H1 (cell line): ENCODE results near the gene CARD16. TPM values are rescaled to one million over a fixed set of nuclear protein-coding genes. Genes with fewer than 3 reads are reported as not detected.

Source experiments
- CTCF ChIA-PET: fragments of 300-600 bp; sonication (Branson Sonifier 250); formaldehyde crosslinking; loops from one replicate; lab custom pipeline; 2021; ENCODE audit not compliant: partially characterized antibody; lab: Charles Lee
- POLR2A ChIA-PET: fragments of 300-600 bp; sonication (Branson Sonifier 250); formaldehyde crosslinking; loops from one replicate; lab custom pipeline; 2021; ENCODE audit warnings: inconsistent platforms; ENCODE audit not compliant: partially characterized antibody; lab: Charles Lee
- DNase-seq, 2 experiments: peaks; one replicate each; pipeline versions ENCODE4 v3.0.0 to v3.0.0-alpha.2; 2010 to 2022; ENCODE audit warnings: low spot score in 2 of 2, low read depth in 1 of 2, mixed read lengths in 1 of 2
- FAIRE-seq: peaks from 2 replicates; lab custom pipeline; 2011; peaks lifted over from hg19 to GRCh38; lab: Jason Lieb, UNC
- H2AFZ ChIP-seq: 2 replicates; pipeline ENCODE4 v1.8.1; 2012; ENCODE audit warnings: low read length, inconsistent platforms
- H2AK5ac ChIP-seq: 2 replicates; pipeline ENCODE4 v1.6.1; 2013; ENCODE audit warnings: low read depth, low read length
- H2BK120ac ChIP-seq: replicated peaks from 2 replicates; pipeline ENCODE3; 2013; ENCODE audit warnings: low read depth, low read length, inconsistent platforms
- H2BK12ac ChIP-seq: 2 replicates; pipeline ENCODE4 v1.6.1; 2013; ENCODE audit warnings: low read depth, low read length
- H2BK15ac ChIP-seq: 2 replicates; pipeline ENCODE4 v1.6.1; 2013; ENCODE audit warnings: low read length
- H2BK20ac ChIP-seq: 2 replicates; pipeline ENCODE4 v1.6.1; 2013; ENCODE audit warnings: low read length
- H2BK5ac ChIP-seq: 2 replicates; pipeline ENCODE4 v1.6.1; 2013; ENCODE audit warnings: low read depth, low read length
- H3K14ac ChIP-seq: 2 replicates; pipeline ENCODE4 v1.6.1; 2013; ENCODE audit warnings: inconsistent platforms; ENCODE audit not compliant: insufficient read length
- H3K18ac ChIP-seq: 2 replicates; pipeline ENCODE4 v1.6.1; 2013; ENCODE audit warnings: low read length; ENCODE audit errors: extremely low read depth
- H3K23ac ChIP-seq: 2 replicates; pipeline ENCODE4 v1.6.1; 2013; ENCODE audit warnings: inconsistent platforms; ENCODE audit not compliant: insufficient read length
- H3K23me2 ChIP-seq: 2 replicates; pipeline ENCODE4 v1.6.1; 2013; ENCODE audit warnings: low read depth, low read length
- H3K27ac ChIP-seq: 2 replicates; pipeline ENCODE4 v1.6.1; 2011; ENCODE audit warnings: low read depth, low read length, inconsistent platforms
- H3K27me3 ChIP-seq, 4 experiments: replicated peaks in 1 of 4; 1 replicate in 1 of 4; 2 replicates in 3 of 4; pipeline versions ENCODE4 v1.6.1 to v1.8.1; 2011 to 2013; ENCODE audit warnings: low read length in 3 of 4, mild to moderate bottlenecking in 3 of 4, inconsistent platforms in 2 of 4, mixed read lengths in 2 of 4, moderate library complexity in 1 of 4; ENCODE audit not compliant: control insufficient read depth in 3 of 4, insufficient read depth in 3 of 4; ENCODE audit errors: extremely low read depth in 1 of 4
- H3K36me3 ChIP-seq, 4 experiments: 2 replicates each; pipeline versions ENCODE4 v1.6.1 to v1.8.1; 2011 to 2013; ENCODE audit warnings: mild to moderate bottlenecking in 4 of 4, low read length in 3 of 4, moderate library complexity in 2 of 4, control low read depth in 1 of 4, inconsistent platforms in 1 of 4; ENCODE audit not compliant: insufficient read depth in 4 of 4, control insufficient read depth in 2 of 4
- H3K4ac ChIP-seq: replicated peaks from 2 replicates; pipeline ENCODE3; 2013; ENCODE audit warnings: low read length, low read depth, mixed read lengths, inconsistent platforms; ENCODE audit not compliant: insufficient read length
- H3K4me1 ChIP-seq, 4 experiments: replicated peaks in 1 of 4; 1 replicate in 1 of 4; 2 replicates in 3 of 4; pipeline versions ENCODE4 v1.6.1 to v1.8.1; 2011 to 2013; ENCODE audit warnings: low read length in 3 of 4, inconsistent platforms in 2 of 4, mixed read lengths in 1 of 4; ENCODE audit not compliant: insufficient read depth in 4 of 4, control insufficient read depth in 3 of 4
- H3K4me2 ChIP-seq, 2 experiments: 2 replicates each; pipeline versions ENCODE4 v1.6.1 to v1.8.1; 2011 to 2013; ENCODE audit warnings: low read depth in 2 of 2, low read length in 2 of 2, control low read depth in 1 of 2, inconsistent platforms in 1 of 2, mild to moderate bottlenecking in 1 of 2; ENCODE audit not compliant: insufficient read depth in 1 of 2
- H3K4me3 ChIP-seq, 4 experiments: fragments of 200-600, 300-600 bp in 1 of 4; sonication (generic), shearing (Covaris generic), sonication (Bioruptor Twin) in 1 of 4; 2 replicates each; pipeline versions ENCODE4 v1.5.1 to v1.8.1; 2011 to 2016; ENCODE audit warnings: low read length in 4 of 4, low read depth in 3 of 4, control low read depth in 2 of 4, inconsistent platforms in 2 of 4, mild to moderate bottlenecking in 2 of 4, mixed read lengths in 1 of 4, moderate library complexity in 1 of 4; ENCODE audit not compliant: insufficient read depth in 2 of 4; ENCODE audit errors: extremely low read depth in 1 of 4
- H3K56ac ChIP-seq: replicated peaks from 2 replicates; pipeline ENCODE3; 2013; ENCODE audit warnings: low read depth, mild to moderate bottlenecking, mixed read lengths, low read length, inconsistent platforms; ENCODE audit not compliant: insufficient read length
- H3K79me1 ChIP-seq: 2 replicates; pipeline ENCODE4 v1.6.1; 2013; ENCODE audit warnings: low read depth, low read length, control low read depth
- H3K79me2 ChIP-seq, 2 experiments: 2 replicates each; pipeline versions ENCODE4 v1.6.1 to v1.8.1; 2012 to 2013; ENCODE audit warnings: low read length in 2 of 2, mild to moderate bottlenecking in 2 of 2, inconsistent platforms in 1 of 2; ENCODE audit not compliant: insufficient read depth in 2 of 2, control insufficient read depth in 1 of 2
- H3K9ac ChIP-seq, 4 experiments: replicated peaks in 1 of 4; 1 replicate in 1 of 4; 2 replicates in 3 of 4; pipeline versions ENCODE4 v1.6.1 to v1.8.1; 2011 to 2013; ENCODE audit warnings: low read depth in 3 of 4, low read length in 3 of 4, control low read depth in 2 of 4, mild to moderate bottlenecking in 2 of 4, moderate library complexity in 2 of 4, inconsistent platforms in 1 of 4; ENCODE audit errors: extremely low read depth in 1 of 4
- H3K9me3 ChIP-seq, 2 experiments: 2 replicates each; pipeline versions ENCODE4 v1.6.1 to v1.8.1; 2012 to 2013; ENCODE audit warnings: mild to moderate bottlenecking in 2 of 2, moderate library complexity in 2 of 2, control low read depth in 1 of 2, inconsistent platforms in 1 of 2, low read depth in 1 of 2, low read length in 1 of 2, mixed read lengths in 1 of 2; ENCODE audit not compliant: insufficient read depth in 2 of 2
- H4K20me1 ChIP-seq, 2 experiments: replicated peaks in 1 of 2; 2 replicates each; pipeline versions ENCODE3 to v1.8.1; 2011 to 2013; ENCODE audit warnings: inconsistent platforms in 2 of 2, low read length in 2 of 2, mild to moderate bottlenecking in 1 of 2; ENCODE audit not compliant: insufficient read depth in 2 of 2, control insufficient read depth in 1 of 2
- H4K5ac ChIP-seq: 2 replicates; pipeline ENCODE4 v1.6.1; 2013; ENCODE audit warnings: low read length, low read depth, mixed read lengths, inconsistent platforms; ENCODE audit not compliant: insufficient read length
- H4K8ac ChIP-seq: 2 replicates; pipeline ENCODE4 v1.8.0; 2013; ENCODE audit warnings: mild to moderate bottlenecking, moderate library complexity, low read length, inconsistent platforms; ENCODE audit not compliant: insufficient read depth; ENCODE audit errors: extremely low read depth
- H4K91ac ChIP-seq: replicated peaks from 2 replicates; pipeline ENCODE3; 2013; ENCODE audit warnings: low read length, mixed read lengths, inconsistent platforms; ENCODE audit not compliant: insufficient read length
- BRCA1 ChIP-seq: IDR thresholded peaks from 2 replicates; pipeline ENCODE4 v1.6.1; 2012; ENCODE audit warnings: low read depth, low read length, improper control_type of control experiment
- RAD21 ChIP-seq, 2 experiments: IDR thresholded peaks in 1 of 2; conservative IDR thresholded peaks in 1 of 2; 2 replicates each; pipeline ENCODE4 v1.6.1; 2011; ENCODE audit warnings: low read depth in 2 of 2, low read length in 2 of 2, improper control_type of control experiment in 1 of 2, inconsistent platforms in 1 of 2, mild to moderate bottlenecking in 1 of 2, moderate library complexity in 1 of 2
- SIN3A ChIP-seq, 2 experiments: IDR thresholded peaks in 1 of 2; conservative IDR thresholded peaks in 1 of 2; 2 replicates each; pipeline ENCODE4 v1.6.1; 2011 to 2012; ENCODE audit warnings: low read length in 2 of 2, improper control_type of control experiment in 1 of 2, low read depth in 1 of 2, mild to moderate bottlenecking in 1 of 2
- SUZ12 ChIP-seq: fragments of 200-600 bp; sonication (generic); IDR thresholded peaks from 2 replicates; pipeline ENCODE4 v1.6.1; 2012; ENCODE audit warnings: mild to moderate bottlenecking, inconsistent platforms, low read length, moderate library complexity, mixed read lengths
- WGBS, 2 experiments: shearing (Covaris generic) in 1 of 2; methylation state at CpG; one replicate each; pipeline versions ENCODE4 v1.1.6 to v1.1.7; 2013 to 2015; ENCODE audit warnings: low lambda C conversion rate in 2 of 2, mixed read lengths in 2 of 2, inconsistent platforms in 1 of 2, low coverage in 1 of 2, missing lambda C conversion rate in 1 of 2; ENCODE audit not compliant: insufficient replicate concordance in 2 of 2, insufficient coverage in 1 of 2, insufficient read length in 1 of 2; ENCODE audit errors: extremely low coverage in 1 of 2, missing lambda C conversion rate in 1 of 2; 5-methylcytosine and 5-hydroxymethylcytosine counted together
- polyA plus RNA-seq, 7 experiments: library from polyadenylated mRNA; depleted of rRNA in 3 of 7; stranded (reverse) in 5 of 7; unstranded in 2 of 7; fragments of >200 nt in 5 of 7; fragments of 200-250 nt in 2 of 7; gene quantifications; 1 replicate in 5 of 7; 2 replicates in 1 of 7; 4 replicates in 1 of 7; pipeline versions ENCODE4 v1.2.1 to v1.2.3, GENCODE V29; 2011 to 2013; ENCODE audit warnings: missing spikeins in 2 of 7, mixed read lengths in 2 of 7
- total RNA-seq: library from RNA; stranded (reverse); fragmentation: NEBNext Ultra II Directional; extraction: Animal tissue kit (Norgen Biotek cat#: 25700); gene quantifications from 2 replicates; pipeline ENCODE4 v1.2.1, GENCODE V29; 2021

The CARD16 gene
- total and polyA plus RNA-seq, 2 of the 8 experiments (the other 6 are each of a cell fraction or from before 2014, with no cell fraction given), result not detected

GRCh38 chr11:104999721-105000120 lies 45.4 kb downstream of the CARD16 start:
- Histone ChIP-seq H3K14ac (no peak overlapping the region), H3K23me2 (0 out of 2 replicates have a peak, but pooled peaks cover 2% of the 10 kb centered on the region), H3K79me1 (no peaks in the 10 kb centered on the region), H3K9ac (no peak overlapping the region), H3K79me2 (no peaks in the 10 kb centered on the region), H3K4me3 (no peak overlapping the region), H3K4ac (no peak overlapping the region), H4K5ac (no peak overlapping the region), H3K27ac (no peak overlapping the region), H2BK12ac (no peak overlapping the region), H4K8ac (no peak overlapping the region), H3K4me2 (no peak overlapping the region), H3K36me3 (no peaks in the 10 kb centered on the region), H3K27me3 (no peaks in the 10 kb centered on the region), H2BK20ac (no peak overlapping the region), H2AK5ac (no peak overlapping the region), H4K20me1 (no peaks in the 10 kb centered on the region), H3K23ac (no peak overlapping the region), H2AFZ (no peak overlapping the region), H2BK120ac (no peak overlapping the region), H2BK15ac (no peak overlapping the region), H4K91ac (no peak overlapping the region), H3K9me3 (no peaks in the 10 kb centered on the region), H3K4me1 (no peaks in the 10 kb centered on the region), H3K56ac (no peak overlapping the region), H3K18ac (no peak overlapping the region), H2BK5ac (no peak overlapping the region)
- FAIRE-seq (no peak), DNase-seq (no peak)
- WGBS, 2 experiments, result 100% methylated on average over 1 of the region's 1 CpG; no CpG with 5 or more reads in 1 of the 2 experiments
- ChIA-PET CTCF (no interaction called here), POLR2A (no interaction called here)
- TF ChIP-seq SUZ12 (no peak), SIN3A (conservative IDR thresholded peaks at IDR 0.05 in 1 of 2, IDR thresholded peaks at IDR 0.05 in 1 of 2; ENCODE audit: low read depth in 1 of 2, low read length in 2 of 2) (no peak), RAD21 (IDR thresholded peaks at IDR 0.05 in 1 of 2, conservative IDR thresholded peaks at IDR 0.05 in 1 of 2; ENCODE audit: low read depth in 2 of 2, low read length in 2 of 2) (no peak), BRCA1 (no peak)
